GM18517 (cell line): ENCODE measurements around the gene ISM1.

Experiments used
- ATAC-seq: cut with Tn5 transposase; IDR thresholded peaks from one replicate; pipeline ENCODE4 v1.9.1; 2021; ENCODE audit warnings: mild to moderate bottlenecking, moderate library complexity; ENCODE audit not compliant: unreplicated experiment

ISM1 gene

GRCh38 chr20:13220904-13221297 is at the start of gene ISM1:
Gene ISM1 (plus strand): TSS chr20:13221274. CDS start chr20:13221777, 503 bp downstream.
- ATAC-seq: no peak

- ATAC-seq: no peak
Measured at GRCh38 chr20:13173201-13173600, 47.9 kb upstream of the ISM1 start.

GRCh38 chr20:13174402-13174801 is 46.7 kb upstream of the ISM1 start:
- no peak for ATAC-seq

GRCh38 chr20:13180986-13181889 is 39.8 kb upstream of the ISM1 start:
- ATAC-seq: no peak

- no peak for ATAC-seq
Measured at GRCh38 chr20:13183005-13183404, 38.1 kb upstream of the ISM1 start.

GRCh38 chr20:13186043-13186774 is 34.9 kb upstream of the ISM1 start:
- ATAC-seq: no peak

- no peak for ATAC-seq
Measured at GRCh38 chr20:13187899-13188298, 33.2 kb upstream of the ISM1 start.

GRCh38 chr20:13199279-13199678 is 21.8 kb upstream of the ISM1 start:
- no peak for ATAC-seq

- ATAC-seq: no peak
Measured at GRCh38 chr20:13200767-13201500, 20.1 kb upstream of the ISM1 start.

- no peak for ATAC-seq
Measured at GRCh38 chr20:13202565-13202964, 18.5 kb upstream of the ISM1 start.

- no peak for ATAC-seq
Measured at GRCh38 chr20:13205425-13205824, 15.6 kb upstream of the ISM1 start.

- no peak for ATAC-seq
Measured at GRCh38 chr20:13205848-13206434, 15.1 kb upstream of the ISM1 start.

GRCh38 chr20:13207016-13207415 is 14.1 kb upstream of the ISM1 start:
- ATAC-seq: no peak

- ATAC-seq: no peak
Measured at GRCh38 chr20:13211956-13212618, 9.0 kb upstream of the ISM1 start.

- no peak for ATAC-seq
Measured at GRCh38 chr20:13212750-13213149, 8.3 kb upstream of the ISM1 start.

GRCh38 chr20:13213335-13213734 is 7.7 kb upstream of the ISM1 start:
- no peak for ATAC-seq

- no peak for ATAC-seq
Measured at GRCh38 chr20:13216533-13216932, 4.5 kb upstream of the ISM1 start.

GRCh38 chr20:13219327-13220193 is 1.5 kb upstream of the ISM1 start:
- no peak for ATAC-seq

- no peak for ATAC-seq
Measured at GRCh38 chr20:13220194-13220903, 725 bp upstream of the ISM1 start.
